ENCODE data around the gene RRP8. TPM values are rescaled to one million over a fixed set of nuclear protein-coding genes. Genes with fewer than 3 reads are reported as not detected.

The RRP8 gene
- total RNA-seq, 2 experiments from 2014 or later: 26.4 to 33.6 TPM

GRCh38 chr11:6652182-6652581 is 48.8 kb upstream of the RRP8 start:
- CTCF ChIA-PET (ENCODE audit: unreplicated experiment): no interaction called here
- intact Hi-C loops (cut with micrococcal nuclease; ENCODE audit: unreplicated experiment): no loop called here

GRCh38 chr11:6650980-6651379 is 47.6 kb upstream of the RRP8 start:
- CTCF ChIA-PET (ENCODE audit: unreplicated experiment): no interaction called here
- no peak for DNase-seq (ENCODE audit: low spot score)

More at GRCh38 chr11:6652182-6652581, 48.8 kb upstream of the RRP8 start:
- TF ChIP-seq EZH2phosphoT487 (IDR thresholded peaks at IDR 0.05; ENCODE audit: borderline replicate concordance, low read depth, low read length) (no peak), CTCF (conservative IDR thresholded peaks at IDR 0.05; ENCODE audit: low read length) (no peak)
- Histone ChIP-seq H3K4me1 (ENCODE audit: insufficient read depth, low read length, poor library complexity, severe bottlenecking) (peaks cover 5% of the 10 kb centered on the region), H3K9me3 (ENCODE audit: low read length) (no peaks in the 10 kb centered on the region), H3K27ac (ENCODE audit: low read depth, low read length, poor library complexity, severe bottlenecking) (no peak overlapping the region), H3K9me2 (ENCODE audit: insufficient read depth, low read length) (no peaks in the 10 kb centered on the region), H4K20me1 (ENCODE audit: insufficient read depth, low read length) (no peaks in the 10 kb centered on the region), H3K36me3 (ENCODE audit: insufficient read depth, low read length) (no peaks in the 10 kb centered on the region), H3K79me2 (ENCODE audit: insufficient read depth, low read depth, low read length) (no peaks in the 10 kb centered on the region), H3K4me2 (ENCODE audit: low read length) (no peak overlapping the region), H2AFZ (ENCODE audit: low read length) (no peak overlapping the region), H3K4me3 (ENCODE audit: low read depth, low read length, poor library complexity, severe bottlenecking) (no peak overlapping the region)
- DNase-seq (ENCODE audit: low spot score): no peak
- POLR2A ChIA-PET: interaction anchor here (0.6 to 1.0 kb wide), 3 partner anchors 25 to 40 kb away, joined by 3 to 4 read pairs (median 3); partner anchors contain the start of genes MRPL17 and TAF10
- no TSS peak for BruUV-seq (replicated peaks)

More at GRCh38 chr11:6650980-6651379, 47.6 kb upstream of the RRP8 start:
- H3K9me3 ChIP-seq (ENCODE audit: low read length): no peaks in the 10 kb centered on the region
- TF ChIP-seq EZH2phosphoT487 (IDR thresholded peaks at IDR 0.05; ENCODE audit: borderline replicate concordance, low read depth, low read length) (no peak), CTCF (conservative IDR thresholded peaks at IDR 0.05; ENCODE audit: low read length) (no peak)
- BruUV-seq (replicated peaks): no TSS peak
- no peak overlapping the region for H3K4me2 ChIP-seq (ENCODE audit: low read length)
- H3K79me2 ChIP-seq (ENCODE audit: insufficient read depth, low read depth, low read length): no peaks in the 10 kb centered on the region
- intact Hi-C loops (cut with micrococcal nuclease; ENCODE audit: unreplicated experiment): no loop called here
- H3K4me1 ChIP-seq (ENCODE audit: insufficient read depth, low read length, poor library complexity, severe bottlenecking): peaks cover 17% of the 10 kb centered on the region
- no peaks in the 10 kb centered on the region for H4K20me1 ChIP-seq (ENCODE audit: insufficient read depth, low read length)
- no peak overlapping the region for H3K27ac ChIP-seq (ENCODE audit: low read depth, low read length, poor library complexity, severe bottlenecking)
- H2AFZ ChIP-seq (ENCODE audit: low read length): no peak overlapping the region
- H3K4me3 ChIP-seq (ENCODE audit: low read depth, low read length, poor library complexity, severe bottlenecking): no peak overlapping the region
- H3K36me3 ChIP-seq (ENCODE audit: insufficient read depth, low read length): no peaks in the 10 kb centered on the region
- H3K9me2 ChIP-seq (ENCODE audit: insufficient read depth, low read length): no peaks in the 10 kb centered on the region
- POLR2A ChIA-PET: no interaction called here
